Neutrophil (primary cell): ENCODE data around the gene ARMH4.

ENCODE experiments used
- H3K27ac ChIP-seq: fragments of 200-600 bp; sonication (generic); 2 replicates; pipeline ENCODE4 v1.5.1; 2016; ENCODE audit warnings: mild to moderate bottlenecking, moderate library complexity
- H3K27me3 ChIP-seq: fragments of 200-600 bp; sonication (generic); 2 replicates; pipeline ENCODE4 v1.6.0; 2016; ENCODE audit warnings: mild to moderate bottlenecking
- H3K36me3 ChIP-seq: fragments of 200-600 bp; sonication (generic); 2 replicates; pipeline ENCODE4 v1.5.1; 2017
- H3K4me1 ChIP-seq, 2 experiments: fragments of 200-600 bp in 1 of 2; sonication (generic) in 1 of 2; 1 replicate in 1 of 2; 2 replicates in 1 of 2; pipeline versions ENCODE4 v1.5.1 to v1.6.1; 2013 to 2016; ENCODE audit warnings: low read depth in 1 of 2, low read length in 1 of 2, mild to moderate bottlenecking in 1 of 2, moderate library complexity in 1 of 2; ENCODE audit not compliant: control insufficient read depth in 1 of 2, insufficient read depth in 1 of 2
- H3K4me3 ChIP-seq, 2 experiments: fragments of 200-600 bp in 1 of 2; sonication (generic) in 1 of 2; 1 replicate in 1 of 2; 2 replicates in 1 of 2; pipeline ENCODE4 v1.5.1; 2013 to 2016; ENCODE audit warnings: low read depth in 1 of 2, low read length in 1 of 2, mild to moderate bottlenecking in 1 of 2, moderate library complexity in 1 of 2
- H3K9me3 ChIP-seq: fragments of 200-600 bp; sonication (generic); 2 replicates; pipeline ENCODE4 v1.5.1; 2016
- TF ChIP-seq, protein P1 (sequence below): fragments of 200-600 bp; sonication (generic); IDR thresholded peaks from 2 replicates; pipeline ENCODE4 v1.5.1; 2016; ENCODE audit warnings: antibody characterized with exemption

Gene ARMH4

DNA sequence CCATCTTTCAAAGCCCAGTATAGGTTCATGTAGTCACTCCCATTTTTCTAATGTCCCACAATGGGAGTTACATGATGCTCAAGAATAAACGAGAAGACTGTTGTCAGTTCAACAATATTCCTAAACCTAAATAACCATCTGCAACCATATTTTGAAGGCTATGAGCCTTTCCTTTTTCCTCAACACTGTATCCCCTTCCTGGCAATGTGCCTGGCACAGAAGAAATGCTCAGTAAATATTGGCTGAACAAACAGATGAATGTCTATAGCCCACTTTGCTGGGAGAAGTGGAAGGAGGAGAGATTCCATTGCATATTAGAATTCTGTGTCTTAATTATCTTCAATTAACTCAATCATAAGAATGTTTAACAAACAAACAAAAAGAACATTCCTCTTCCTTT, 6.1 kb downstream of the ARMH4 start:
- H3K27me3 ChIP-seq: peaks cover 51% of the 10 kb centered on the region
- H3K4me1 ChIP-seq: no peaks in the 10 kb centered on the region
- H3K36me3 ChIP-seq: no peaks in the 10 kb centered on the region
- no peaks in the 10 kb centered on the region for H3K9me3 ChIP-seq
- no peak overlapping the region for H3K4me3 ChIP-seq
- TF ChIP-seq, protein P1, sequence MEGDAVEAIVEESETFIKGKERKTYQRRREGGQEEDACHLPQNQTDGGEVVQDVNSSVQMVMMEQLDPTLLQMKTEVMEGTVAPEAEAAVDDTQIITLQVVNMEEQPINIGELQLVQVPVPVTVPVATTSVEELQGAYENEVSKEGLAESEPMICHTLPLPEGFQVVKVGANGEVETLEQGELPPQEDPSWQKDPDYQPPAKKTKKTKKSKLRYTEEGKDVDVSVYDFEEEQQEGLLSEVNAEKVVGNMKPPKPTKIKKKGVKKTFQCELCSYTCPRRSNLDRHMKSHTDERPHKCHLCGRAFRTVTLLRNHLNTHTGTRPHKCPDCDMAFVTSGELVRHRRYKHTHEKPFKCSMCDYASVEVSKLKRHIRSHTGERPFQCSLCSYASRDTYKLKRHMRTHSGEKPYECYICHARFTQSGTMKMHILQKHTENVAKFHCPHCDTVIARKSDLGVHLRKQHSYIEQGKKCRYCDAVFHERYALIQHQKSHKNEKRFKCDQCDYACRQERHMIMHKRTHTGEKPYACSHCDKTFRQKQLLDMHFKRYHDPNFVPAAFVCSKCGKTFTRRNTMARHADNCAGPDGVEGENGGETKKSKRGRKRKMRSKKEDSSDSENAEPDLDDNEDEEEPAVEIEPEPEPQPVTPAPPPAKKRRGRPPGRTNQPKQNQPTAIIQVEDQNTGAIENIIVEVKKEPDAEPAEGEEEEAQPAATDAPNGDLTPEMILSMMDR: no peak
- H3K27ac ChIP-seq: no peak overlapping the region

DNA sequence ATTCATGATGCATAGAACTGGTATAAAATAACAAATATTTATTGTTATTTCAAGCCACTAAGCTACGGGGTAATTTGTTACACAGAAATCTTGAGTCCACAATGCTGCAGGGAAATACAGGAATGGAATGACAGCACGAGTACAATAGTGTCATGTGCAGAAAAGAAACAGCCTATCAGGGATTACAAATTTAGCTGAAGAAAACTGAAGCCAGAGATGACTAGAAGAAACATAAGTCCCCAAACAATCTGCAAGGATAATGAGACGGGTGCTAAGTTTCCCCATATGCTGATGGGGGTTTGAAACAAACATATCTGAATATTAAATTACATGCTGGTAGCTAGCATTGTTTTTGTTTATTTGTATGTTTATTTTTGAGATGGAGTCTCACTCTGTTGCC, 8.9 kb downstream of the ARMH4 start:
- Histone ChIP-seq H3K27me3 (peaks cover 22% of the 10 kb centered on the region), H3K36me3 (no peaks in the 10 kb centered on the region), H3K4me3 (no peak overlapping the region), H3K9me3 (no peaks in the 10 kb centered on the region), H3K27ac (no peak overlapping the region), H3K4me1 (no peaks in the 10 kb centered on the region)
- TF ChIP-seq, protein P1: no peak

DNA sequence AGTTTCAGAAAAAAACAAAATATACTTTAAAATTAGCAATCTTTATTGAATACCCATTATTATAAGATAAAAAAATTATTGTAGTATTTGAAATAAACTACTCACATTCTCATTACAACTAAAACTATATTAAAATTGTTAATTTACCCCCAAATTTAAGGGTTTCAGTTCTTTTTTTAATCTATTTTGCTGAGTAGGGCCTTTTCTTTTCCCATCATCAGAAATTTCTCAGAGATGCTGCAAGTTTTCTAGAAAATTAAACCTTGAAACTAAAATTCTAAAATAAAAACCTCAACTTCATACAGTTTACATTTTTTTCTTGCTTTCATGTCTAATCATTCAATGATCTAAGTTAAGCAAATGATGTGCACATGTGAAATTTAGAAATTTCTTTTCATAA, 10.1 kb downstream of the ARMH4 start:
- Histone ChIP-seq H3K27me3 (peaks cover 12% of the 10 kb centered on the region), H3K4me3 (no peak overlapping the region), H3K27ac (no peak overlapping the region), H3K4me1 (no peaks in the 10 kb centered on the region), H3K9me3 (no peaks in the 10 kb centered on the region), H3K36me3 (no peaks in the 10 kb centered on the region)
- TF ChIP-seq, protein P1: no peak

DNA sequence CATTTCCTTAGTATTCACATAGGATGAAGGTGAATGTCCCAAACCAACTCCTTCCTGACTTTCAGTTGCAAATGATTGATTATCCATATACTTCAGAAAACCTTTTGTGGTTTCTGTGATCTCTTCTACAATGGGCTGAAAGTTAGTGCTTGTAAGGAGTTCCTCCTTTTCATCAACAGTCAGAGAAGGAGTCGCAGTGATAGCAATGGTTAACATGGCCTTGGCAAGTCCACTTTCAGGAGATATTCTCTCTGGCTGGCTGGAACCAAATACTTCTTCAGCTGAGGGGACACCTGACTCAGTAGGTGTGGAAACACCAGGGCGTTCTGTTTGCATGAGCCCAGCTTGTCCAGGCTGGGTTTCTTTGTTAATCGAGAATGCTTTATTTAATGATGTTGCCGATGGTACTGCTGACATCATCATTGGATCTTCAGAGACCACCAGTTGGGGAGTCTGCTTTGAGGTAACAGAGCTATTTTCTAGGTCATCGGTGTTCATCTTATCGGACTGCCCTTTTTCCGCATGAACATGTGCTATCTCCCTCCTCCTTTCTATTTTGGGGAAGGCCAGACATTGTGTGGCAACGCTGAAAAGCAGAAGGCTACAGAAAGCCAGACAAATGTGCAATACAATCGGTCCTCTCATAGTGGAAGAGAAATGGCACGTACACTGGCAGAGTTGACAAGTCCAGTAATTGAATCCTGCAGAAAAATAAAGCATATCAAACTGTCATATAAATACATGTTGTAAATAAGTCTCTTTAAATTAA, 13.1 kb downstream of the ARMH4 start:
- no peaks in the 10 kb centered on the region for H3K4me1 ChIP-seq
- H3K27ac ChIP-seq: no peak overlapping the region
- no peak overlapping the region for H3K4me3 ChIP-seq
- no peaks in the 10 kb centered on the region for H3K27me3 ChIP-seq
- H3K9me3 ChIP-seq: no peaks in the 10 kb centered on the region
- H3K36me3 ChIP-seq: no peaks in the 10 kb centered on the region
- TF ChIP-seq, protein P1: no peak

DNA sequence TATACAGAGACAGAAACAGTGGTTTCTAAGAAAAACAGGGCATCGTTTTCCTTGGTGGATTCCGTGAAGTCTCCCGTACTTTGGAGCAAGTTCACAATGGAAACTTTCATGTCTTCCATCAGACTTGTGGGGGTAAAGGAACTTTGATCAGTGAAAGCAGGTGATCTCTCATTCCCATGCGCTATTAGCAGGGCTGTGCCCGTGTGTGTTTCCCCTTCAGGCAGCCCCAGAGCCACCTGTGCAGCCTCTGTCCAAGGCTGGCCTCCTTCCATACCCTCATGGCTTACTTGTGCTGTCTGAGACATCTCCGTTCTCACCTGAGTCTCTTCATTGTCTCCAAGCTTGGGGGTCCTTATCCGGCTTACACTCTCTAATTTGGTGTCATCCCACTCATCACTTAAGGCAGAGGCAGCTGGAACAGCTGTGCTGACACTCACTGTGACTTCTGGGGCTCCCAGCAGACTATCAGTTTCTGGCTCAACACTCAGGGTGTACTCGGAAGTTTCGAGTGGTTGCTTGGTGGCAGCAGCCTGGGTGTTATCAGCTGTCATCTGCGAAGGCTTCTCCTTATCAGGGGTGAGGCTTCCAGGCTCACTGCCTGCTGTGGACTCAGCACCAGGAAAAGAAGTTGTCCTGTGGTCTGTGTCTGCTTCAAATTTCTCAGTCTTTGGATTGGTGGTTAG, 13.8 kb downstream of the ARMH4 start:
- Histone ChIP-seq H3K4me3 (no peak overlapping the region), H3K9me3 (no peaks in the 10 kb centered on the region), H3K27me3 (no peaks in the 10 kb centered on the region), H3K27ac (no peak overlapping the region), H3K36me3 (no peaks in the 10 kb centered on the region), H3K4me1 (no peaks in the 10 kb centered on the region)
- TF ChIP-seq, protein P1: no peak
